SK-N-SH treated with all-trans-retinoic acid at 6 μM for 48 hours (cell line): ENCODE data around the gene AGBL1.

Source experiments
- BACH2 ChIP-seq: fragments of 250-450 bp; sonication (Bioruptor Pico); IDR thresholded peaks from 2 replicates; pipeline ENCODE4 v1.9.0; 2021; ENCODE audit warnings: mild to moderate bottlenecking, borderline replicate concordance
- ISL1 ChIP-seq: fragments of 250-450 bp; sonication (Bioruptor Pico); IDR thresholded peaks from 2 replicates; pipeline ENCODE4 v2.1.2; 2022; ENCODE audit warnings: mild to moderate bottlenecking, moderate library complexity
- PATZ1 ChIP-seq: fragments of 250-450 bp; sonication (Bioruptor Pico); IDR thresholded peaks from 2 replicates; pipeline ENCODE4 v1.8.0; 2020; ENCODE audit warnings: mild to moderate bottlenecking, moderate library complexity, borderline replicate concordance
- PPARA ChIP-seq: fragments of 250-450 bp; sonication (Bioruptor Pico); IDR thresholded peaks from 2 replicates; pipeline ENCODE4 v1.5.0; 2020; ENCODE audit warnings: mild to moderate bottlenecking, borderline replicate concordance
- RARB ChIP-seq: fragments of 250-450 bp; sonication (Bioruptor Pico); IDR thresholded peaks from 2 replicates; pipeline ENCODE4 v1.8.0; 2021; ENCODE audit warnings: mild to moderate bottlenecking, moderate library complexity
- TSHZ2 ChIP-seq: fragments of 250-450 bp; sonication (Bioruptor Pico); IDR thresholded peaks from 2 replicates; pipeline ENCODE4 v1.5.0; 2020; ENCODE audit warnings: mild to moderate bottlenecking, moderate library complexity
- ZFP3 ChIP-seq: fragments of 250-450 bp; sonication (Bioruptor Pico); IDR thresholded peaks from 2 replicates; pipeline ENCODE4 v1.5.0; 2020; ENCODE audit warnings: mild to moderate bottlenecking, moderate library complexity
- ZFP30 ChIP-seq: fragments of 450-650 bp; formaldehyde crosslinking; IDR thresholded peaks from 2 replicates; pipeline ENCODE4 v1.5.0; 2022; ENCODE audit warnings: mild to moderate bottlenecking, moderate library complexity
- ZNF565 ChIP-seq: fragments of 450-650 bp; formaldehyde crosslinking; conservative IDR thresholded peaks from 2 replicates; pipeline ENCODE4 v1.5.0; 2020; ENCODE audit warnings: low read depth, mild to moderate bottlenecking, moderate library complexity
- ZNF8 ChIP-seq: fragments of 450-650 bp; formaldehyde crosslinking; IDR thresholded peaks from 2 replicates; pipeline ENCODE4 v1.5.0; 2020; ENCODE audit warnings: mild to moderate bottlenecking, moderate library complexity
- TF ChIP-seq, protein P1 (sequence below): fragments of 250-450 bp; sonication (Bioruptor Pico); IDR thresholded peaks from 2 replicates; pipeline ENCODE4 v1.5.1; 2020; ENCODE audit warnings: low read depth, mild to moderate bottlenecking, moderate library complexity

DNA sequence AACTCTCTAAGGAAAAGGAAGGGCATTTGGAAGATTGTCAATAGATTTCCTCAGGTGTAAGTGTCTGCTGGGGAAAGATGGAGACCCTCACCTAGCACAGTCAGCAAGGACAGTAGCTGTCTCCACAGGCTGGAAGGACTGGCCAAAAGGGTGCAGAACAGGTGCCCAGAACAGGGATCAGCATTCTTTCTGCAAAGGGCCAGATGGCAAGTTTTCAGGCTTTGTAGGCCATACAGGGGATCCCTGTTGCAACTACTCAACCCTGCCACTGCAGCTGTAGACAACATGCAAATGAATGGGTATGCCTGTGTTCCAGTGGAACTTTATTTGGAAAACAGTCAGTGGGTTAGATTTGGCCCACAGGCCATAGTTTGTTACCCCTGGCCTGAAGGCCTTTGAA, 8.1 kb downstream of the AGBL1 start:
- TF ChIP-seq BACH2 (CRISPR knock-in tag) = no peak
- no peak for TF ChIP-seq ZNF8 (CRISPR knock-in tag)
- no peak for TF ChIP-seq PPARA (CRISPR knock-in tag)
- no peak for TF ChIP-seq TSHZ2 (CRISPR knock-in tag)
- TF ChIP-seq PATZ1 (CRISPR knock-in tag) = no peak
- no peak for TF ChIP-seq RARB (CRISPR knock-in tag)
- no peak for TF ChIP-seq ZFP30 (CRISPR knock-in tag)
- TF ChIP-seq ZNF565 = no peak
- TF ChIP-seq, protein P1, sequence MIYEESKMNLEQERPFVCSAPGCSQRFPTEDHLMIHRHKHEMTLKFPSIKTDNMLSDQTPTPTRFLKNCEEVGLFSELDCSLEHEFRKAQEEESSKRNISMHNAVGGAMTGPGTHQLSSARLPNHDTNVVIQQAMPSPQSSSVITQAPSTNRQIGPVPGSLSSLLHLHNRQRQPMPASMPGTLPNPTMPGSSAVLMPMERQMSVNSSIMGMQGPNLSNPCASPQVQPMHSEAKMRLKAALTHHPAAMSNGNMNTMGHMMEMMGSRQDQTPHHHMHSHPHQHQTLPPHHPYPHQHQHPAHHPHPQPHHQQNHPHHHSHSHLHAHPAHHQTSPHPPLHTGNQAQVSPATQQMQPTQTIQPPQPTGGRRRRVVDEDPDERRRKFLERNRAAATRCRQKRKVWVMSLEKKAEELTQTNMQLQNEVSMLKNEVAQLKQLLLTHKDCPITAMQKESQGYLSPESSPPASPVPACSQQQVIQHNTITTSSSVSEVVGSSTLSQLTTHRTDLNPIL (CRISPR knock-in tag) = no peak
- TF ChIP-seq ISL1 (CRISPR knock-in tag) = no peak
- TF ChIP-seq ZFP3 (CRISPR knock-in tag) = no peak
